ENCODE data around the gene AMOTL1. TPM values are rescaled to one million over a fixed set of nuclear protein-coding genes. Genes with fewer than 3 reads are reported as not detected.

AMOTL1 gene, protein sequence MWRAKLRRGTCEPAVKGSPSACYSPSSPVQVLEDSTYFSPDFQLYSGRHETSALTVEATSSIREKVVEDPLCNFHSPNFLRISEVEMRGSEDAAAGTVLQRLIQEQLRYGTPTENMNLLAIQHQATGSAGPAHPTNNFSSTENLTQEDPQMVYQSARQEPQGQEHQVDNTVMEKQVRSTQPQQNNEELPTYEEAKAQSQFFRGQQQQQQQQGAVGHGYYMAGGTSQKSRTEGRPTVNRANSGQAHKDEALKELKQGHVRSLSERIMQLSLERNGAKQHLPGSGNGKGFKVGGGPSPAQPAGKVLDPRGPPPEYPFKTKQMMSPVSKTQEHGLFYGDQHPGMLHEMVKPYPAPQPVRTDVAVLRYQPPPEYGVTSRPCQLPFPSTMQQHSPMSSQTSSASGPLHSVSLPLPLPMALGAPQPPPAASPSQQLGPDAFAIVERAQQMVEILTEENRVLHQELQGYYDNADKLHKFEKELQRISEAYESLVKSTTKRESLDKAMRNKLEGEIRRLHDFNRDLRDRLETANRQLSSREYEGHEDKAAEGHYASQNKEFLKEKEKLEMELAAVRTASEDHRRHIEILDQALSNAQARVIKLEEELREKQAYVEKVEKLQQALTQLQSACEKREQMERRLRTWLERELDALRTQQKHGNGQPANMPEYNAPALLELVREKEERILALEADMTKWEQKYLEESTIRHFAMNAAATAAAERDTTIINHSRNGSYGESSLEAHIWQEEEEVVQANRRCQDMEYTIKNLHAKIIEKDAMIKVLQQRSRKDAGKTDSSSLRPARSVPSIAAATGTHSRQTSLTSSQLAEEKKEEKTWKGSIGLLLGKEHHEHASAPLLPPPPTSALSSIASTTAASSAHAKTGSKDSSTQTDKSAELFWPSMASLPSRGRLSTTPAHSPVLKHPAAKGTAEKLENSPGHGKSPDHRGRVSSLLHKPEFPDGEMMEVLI
- total RNA-seq (2022; extraction: Qiagen RNA extraction; ENCODE audit: low read depth) = 8.2 to 11.0 TPM (median 9.6 TPM) in 5 replicates

DNA sequence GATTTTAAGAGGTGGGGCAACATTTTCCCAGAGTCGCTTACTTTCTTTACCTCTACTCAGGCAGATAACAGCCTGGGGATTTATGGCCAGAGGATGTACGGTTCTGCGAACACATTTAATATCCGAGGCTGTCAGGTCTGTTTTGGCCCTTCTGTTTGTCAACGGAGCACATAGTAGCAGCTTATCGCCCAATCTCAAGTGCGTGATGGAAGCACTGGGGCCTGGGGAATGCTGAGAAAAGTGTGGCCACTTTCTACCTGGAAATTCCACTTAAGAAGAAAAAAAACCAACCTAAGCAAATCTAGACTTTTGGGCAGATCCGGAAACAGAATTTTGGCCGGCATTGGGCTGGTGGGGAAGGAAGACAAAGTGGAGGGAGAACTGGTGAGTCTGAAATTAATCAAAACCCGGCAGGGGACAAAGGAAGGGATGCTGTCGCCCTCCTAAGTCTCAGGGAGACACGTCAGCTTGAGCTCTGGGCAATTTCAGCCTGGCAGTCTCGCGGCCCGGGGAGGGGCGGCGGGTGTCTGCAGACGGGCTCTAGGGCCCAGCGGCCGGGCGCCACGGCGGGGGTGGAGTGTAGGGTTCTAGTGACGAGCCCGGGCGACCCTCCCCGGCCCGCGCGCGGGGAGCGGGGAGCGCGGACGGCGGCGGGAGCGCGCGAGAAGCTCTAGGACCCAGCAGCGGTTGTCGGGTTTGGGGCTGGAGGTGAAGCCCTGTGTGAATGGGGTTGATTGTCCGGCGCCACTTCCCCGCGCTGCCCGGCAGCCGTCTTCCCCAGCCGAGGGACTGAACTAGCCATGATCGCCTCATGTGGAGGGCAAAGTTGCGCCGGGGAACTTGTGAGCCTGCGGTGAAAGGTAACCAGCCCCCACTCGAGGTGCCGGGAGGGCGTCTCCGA, at the start of gene AMOTL1:
Gene AMOTL1 (plus strand): TSS at position 656 of the 901 bp plus-strand sequence. CDS start 156 bp downstream, at position 812.

Other genes with a start within 250 kb of the AMOTL1 start
- gene FUT4, start 224.4 kb upstream of the AMOTL1 start, total RNA-seq (2022; extraction: Qiagen RNA extraction; ENCODE audit: low read depth) = 2.1 to 3.0 TPM (median 2.5 TPM) in 5 replicates
- gene PIWIL4, start 201.0 kb upstream of the AMOTL1 start, total RNA-seq (2022; extraction: Qiagen RNA extraction; ENCODE audit: low read depth) = 0.19 to 0.49 TPM (median 0.29 TPM) in 5 replicates
- gene CWC15, start 205.2 kb downstream of the AMOTL1 start, total RNA-seq (2022; extraction: Qiagen RNA extraction; ENCODE audit: low read depth) = 27.5 to 33.8 TPM (median 31.9 TPM) in 5 replicates
- gene KDM4D, start 205.4 kb downstream of the AMOTL1 start, total RNA-seq (2022; extraction: Qiagen RNA extraction; ENCODE audit: low read depth) = 0.43 to 0.60 TPM (median 0.56 TPM) in 5 replicates

Measured in A549 treated with CpdA at 1 μM for 4 hours (cell line).